ENCODE measurements around the gene SLMAP. TPM values are rescaled to one million over a fixed set of nuclear protein-coding genes. Genes with fewer than 3 reads are reported as not detected.
A peak's percentile ranks its signal among the peaks of the same experiment; 100 is the strongest.

The SLMAP gene
- polyA plus RNA-seq, 1 donor from 2014 or later, result 17.6 TPM

- peak overlapping the region in 1 of 3 donors; percentile 18 for H3K27ac Mint-ChIP-seq
- peak overlapping the region in 1 of 4 donors; percentile 26 for H3K4me3 Mint-ChIP-seq
- H3K4me1 Mint-ChIP-seq, result peaks cover 15 to 23% (median 22%) of the 10 kb centered on the region in 3 donors
- peaks cover 11% of the 10 kb centered on the region for H3K36me3 Mint-ChIP-seq
- H3K27me3 Mint-ChIP-seq, result no peaks in the 10 kb centered on the region
- no peaks in the 10 kb centered on the region for H3K9me3 Mint-ChIP-seq
Observed at GRCh38 chr3:57770009-57770827, 14.1 kb downstream of the SLMAP start.

GRCh38 chr3:57772251-57772650, 16.1 kb downstream of the SLMAP start:
- Mint-ChIP-seq H3K4me3 (no peak overlapping the region), H3K4me1 (peaks cover 13 to 21% (median 19%) of the 10 kb centered on the region in 3 donors), H3K27me3 (no peaks in the 10 kb centered on the region), H3K9me3 (no peaks in the 10 kb centered on the region), H3K36me3 (peaks cover 7% of the 10 kb centered on the region), H3K27ac (no peak overlapping the region)

- no peak overlapping the region for H3K4me3 Mint-ChIP-seq
Observed at GRCh38 chr3:57777774-57778173, 21.7 kb downstream of the SLMAP start.

GRCh38 chr3:57778494-57778893, 22.4 kb downstream of the SLMAP start:
- no peak overlapping the region for H3K4me3 Mint-ChIP-seq
- peak overlapping the region in 1 of 3 donors; percentile 18 for H3K27ac Mint-ChIP-seq
- H3K36me3 Mint-ChIP-seq, result peaks cover 9% of the 10 kb centered on the region
- no peaks in the 10 kb centered on the region for H3K9me3 Mint-ChIP-seq
- H3K27me3 Mint-ChIP-seq, result no peaks in the 10 kb centered on the region
- peaks cover 10 to 13% (median 11%) of the 10 kb centered on the region in 3 donors for H3K4me1 Mint-ChIP-seq

More at GRCh38 chr3:57777774-57778173, 21.7 kb downstream of the SLMAP start:
- Mint-ChIP-seq H3K9me3 (no peaks in the 10 kb centered on the region), H3K27ac (no peak overlapping the region), H3K36me3 (peaks cover 9% of the 10 kb centered on the region), H3K27me3 (no peaks in the 10 kb centered on the region), H3K4me1 (peaks cover 3 to 12% (median 12%) of the 10 kb centered on the region in 3 donors)

GRCh38 chr3:57779666-57780065, 23.6 kb downstream of the SLMAP start:
- peaks cover 9% of the 10 kb centered on the region for H3K36me3 Mint-ChIP-seq
- no peaks in the 10 kb centered on the region for H3K9me3 Mint-ChIP-seq
- no peak overlapping the region for H3K27ac Mint-ChIP-seq
- H3K4me1 Mint-ChIP-seq, result peaks cover 11 to 18% (median 14%) of the 10 kb centered on the region in 3 donors
- no peaks in the 10 kb centered on the region for H3K27me3 Mint-ChIP-seq
- H3K4me3 Mint-ChIP-seq, result no peak overlapping the region

- H3K4me3 Mint-ChIP-seq, result peak overlapping the region in 1 of 4 donors; percentile 18
- no peak overlapping the region for H3K27ac Mint-ChIP-seq
- H3K36me3 Mint-ChIP-seq, result peaks cover 6% of the 10 kb centered on the region
- H3K9me3 Mint-ChIP-seq, result no peaks in the 10 kb centered on the region
- peaks cover 7 to 26% (median 11%) of the 10 kb centered on the region in 3 donors for H3K4me1 Mint-ChIP-seq
- H3K27me3 Mint-ChIP-seq, result no peaks in the 10 kb centered on the region
Observed at GRCh38 chr3:57783186-57784088, 27.3 kb downstream of the SLMAP start.

GRCh38 chr3:57784089-57784735, 28.1 kb downstream of the SLMAP start:
- Mint-ChIP-seq H3K4me1 (peaks cover 7 to 23% (median 8%) of the 10 kb centered on the region in 3 donors), H3K4me3 (peak overlapping the region in 1 of 4 donors; percentile 18), H3K9me3 (no peaks in the 10 kb centered on the region), H3K27me3 (no peaks in the 10 kb centered on the region), H3K27ac (no peak overlapping the region), H3K36me3 (peaks cover 6% of the 10 kb centered on the region)

GRCh38 chr3:57785446-57785845, 29.3 kb downstream of the SLMAP start:
- Mint-ChIP-seq H3K27me3 (no peaks in the 10 kb centered on the region), H3K36me3 (peaks cover 6% of the 10 kb centered on the region)

GRCh38 chr3:57787867-57788623, 31.9 kb downstream of the SLMAP start:
- Mint-ChIP-seq H3K36me3 (no peaks in the 10 kb centered on the region), H3K4me3 (no peak overlapping the region), H3K27me3 (no peaks in the 10 kb centered on the region), H3K27ac (no peak overlapping the region), H3K9me3 (no peaks in the 10 kb centered on the region), H3K4me1 (peaks cover 5 to 23% (median 8%) of the 10 kb centered on the region in 3 donors)

More at GRCh38 chr3:57785446-57785845, 29.3 kb downstream of the SLMAP start:
- Mint-ChIP-seq H3K27ac (no peak overlapping the region), H3K4me3 (no peak overlapping the region), H3K4me1 (peaks cover 7 to 23% (median 8%) of the 10 kb centered on the region in 3 donors), H3K9me3 (no peaks in the 10 kb centered on the region)

GRCh38 chr3:57788624-57789018, 32.5 kb downstream of the SLMAP start:
- peaks cover 0 to 20% (median 8%) of the 10 kb centered on the region in 3 donors for H3K4me1 Mint-ChIP-seq
- H3K4me3 Mint-ChIP-seq, result no peak overlapping the region
- H3K27ac Mint-ChIP-seq, result no peak overlapping the region
- no peaks in the 10 kb centered on the region for H3K27me3 Mint-ChIP-seq
- no peaks in the 10 kb centered on the region for H3K36me3 Mint-ChIP-seq
- H3K9me3 Mint-ChIP-seq, result no peaks in the 10 kb centered on the region

- Mint-ChIP-seq H3K27ac (no peak overlapping the region), H3K4me3 (no peak overlapping the region), H3K27me3 (no peaks in the 10 kb centered on the region), H3K4me1 (peaks cover 4 to 13% (median 9%) of the 10 kb centered on the region in 3 donors), H3K36me3 (peaks cover 3% of the 10 kb centered on the region), H3K9me3 (no peaks in the 10 kb centered on the region)
Observed at GRCh38 chr3:57791245-57791644, 35.1 kb downstream of the SLMAP start.

- H3K27ac Mint-ChIP-seq, result no peak overlapping the region
- no peaks in the 10 kb centered on the region for H3K9me3 Mint-ChIP-seq
- H3K4me1 Mint-ChIP-seq, result peaks cover 7 to 13% (median 9%) of the 10 kb centered on the region in 3 donors
- H3K36me3 Mint-ChIP-seq, result peaks cover 3% of the 10 kb centered on the region
- no peak overlapping the region for H3K4me3 Mint-ChIP-seq
- H3K27me3 Mint-ChIP-seq, result no peaks in the 10 kb centered on the region
Observed at GRCh38 chr3:57792198-57792597, 36.1 kb downstream of the SLMAP start.

- Mint-ChIP-seq H3K27me3 (no peaks in the 10 kb centered on the region), H3K27ac (peak overlapping the region in 1 of 3 donors; percentile 69), H3K36me3 (peaks cover 3% of the 10 kb centered on the region), H3K4me1 (peaks cover 9 to 15% (median 13%) of the 10 kb centered on the region in 3 donors), H3K4me3 (no peak overlapping the region), H3K9me3 (no peaks in the 10 kb centered on the region)
Observed at GRCh38 chr3:57793737-57794187, 37.7 kb downstream of the SLMAP start.

GRCh38 chr3:57794501-57794900, 38.4 kb downstream of the SLMAP start:
- no peak overlapping the region for H3K4me3 Mint-ChIP-seq
- H3K27ac Mint-ChIP-seq, result peak overlapping the region in 1 of 3 donors; percentile 69
- no peaks in the 10 kb centered on the region for H3K27me3 Mint-ChIP-seq

More at GRCh38 chr3:57794501-57794900, 38.4 kb downstream of the SLMAP start:
- Mint-ChIP-seq H3K36me3 (peaks cover 3% of the 10 kb centered on the region), H3K9me3 (no peaks in the 10 kb centered on the region), H3K4me1 (peaks cover 9 to 17% (median 17%) of the 10 kb centered on the region in 3 donors)
